GM12865 (cell line): Measurements from ENCODE around the gene SERAC1.

ENCODE experiments used
- DNase-seq: peaks from one replicate; pipeline ENCODE4 v3.0.0; 2010; ENCODE audit warnings: low read depth
- H3K4me3 ChIP-seq: 2 replicates; pipeline ENCODE4 v1.5.1; 2011; ENCODE audit warnings: mild to moderate bottlenecking, low read depth, low read length, control low read depth
- TF ChIP-seq, protein P1 (sequence below): IDR thresholded peaks from 2 replicates; pipeline ENCODE4 v1.5.1; 2011; ENCODE audit warnings: low read length, control low read depth, low read depth, inconsistent platforms; ENCODE audit not compliant: insufficient read depth; ENCODE audit errors: missing control alignments

SERAC1 gene

DNA sequence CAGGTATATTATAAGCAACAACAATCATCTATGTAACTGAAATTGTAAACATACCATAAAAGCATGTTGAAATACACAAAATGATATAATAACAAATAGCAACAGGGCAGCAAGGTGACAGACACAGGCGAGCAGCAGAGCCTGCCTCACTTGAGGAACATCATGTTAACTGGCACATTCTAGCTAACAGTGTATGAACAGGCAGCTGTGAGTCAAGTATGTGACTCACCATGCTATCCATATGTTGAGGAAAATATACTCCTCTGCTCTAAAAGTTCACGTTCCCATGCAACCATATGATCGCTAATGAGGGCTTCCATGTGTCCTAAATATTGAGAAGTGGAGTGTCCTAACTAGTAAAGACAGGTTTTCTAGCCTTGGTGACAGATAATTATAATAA is 18.4 kb downstream of the SERAC1 start:
- no peak for DNase-seq
- TF ChIP-seq, protein P1, sequence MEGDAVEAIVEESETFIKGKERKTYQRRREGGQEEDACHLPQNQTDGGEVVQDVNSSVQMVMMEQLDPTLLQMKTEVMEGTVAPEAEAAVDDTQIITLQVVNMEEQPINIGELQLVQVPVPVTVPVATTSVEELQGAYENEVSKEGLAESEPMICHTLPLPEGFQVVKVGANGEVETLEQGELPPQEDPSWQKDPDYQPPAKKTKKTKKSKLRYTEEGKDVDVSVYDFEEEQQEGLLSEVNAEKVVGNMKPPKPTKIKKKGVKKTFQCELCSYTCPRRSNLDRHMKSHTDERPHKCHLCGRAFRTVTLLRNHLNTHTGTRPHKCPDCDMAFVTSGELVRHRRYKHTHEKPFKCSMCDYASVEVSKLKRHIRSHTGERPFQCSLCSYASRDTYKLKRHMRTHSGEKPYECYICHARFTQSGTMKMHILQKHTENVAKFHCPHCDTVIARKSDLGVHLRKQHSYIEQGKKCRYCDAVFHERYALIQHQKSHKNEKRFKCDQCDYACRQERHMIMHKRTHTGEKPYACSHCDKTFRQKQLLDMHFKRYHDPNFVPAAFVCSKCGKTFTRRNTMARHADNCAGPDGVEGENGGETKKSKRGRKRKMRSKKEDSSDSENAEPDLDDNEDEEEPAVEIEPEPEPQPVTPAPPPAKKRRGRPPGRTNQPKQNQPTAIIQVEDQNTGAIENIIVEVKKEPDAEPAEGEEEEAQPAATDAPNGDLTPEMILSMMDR: no peak
- H3K4me3 ChIP-seq: no peak overlapping the region

DNA sequence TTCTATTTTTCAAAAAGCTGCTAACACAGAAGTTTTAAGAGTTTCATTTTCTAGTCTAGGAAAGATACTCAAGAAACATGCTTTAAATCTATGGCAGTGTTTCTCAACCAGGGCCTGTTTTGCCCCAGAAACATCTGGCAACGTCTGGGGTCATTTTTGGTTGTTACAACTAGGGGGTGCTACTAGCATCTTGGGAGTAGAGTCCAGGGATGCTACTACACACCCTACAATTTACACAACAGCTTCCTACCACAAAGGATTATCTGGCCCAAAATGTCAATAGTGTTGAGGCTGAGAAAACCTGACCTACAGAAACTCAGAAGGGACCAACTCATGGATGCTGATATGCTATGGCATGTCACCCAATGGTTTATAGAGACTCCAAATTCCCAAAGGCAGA is 24.4 kb downstream of the SERAC1 start:
- TF ChIP-seq, protein P1: peak; percentile 33
- H3K4me3 ChIP-seq: no peak overlapping the region
- DNase-seq: peak; percentile 11

DNA sequence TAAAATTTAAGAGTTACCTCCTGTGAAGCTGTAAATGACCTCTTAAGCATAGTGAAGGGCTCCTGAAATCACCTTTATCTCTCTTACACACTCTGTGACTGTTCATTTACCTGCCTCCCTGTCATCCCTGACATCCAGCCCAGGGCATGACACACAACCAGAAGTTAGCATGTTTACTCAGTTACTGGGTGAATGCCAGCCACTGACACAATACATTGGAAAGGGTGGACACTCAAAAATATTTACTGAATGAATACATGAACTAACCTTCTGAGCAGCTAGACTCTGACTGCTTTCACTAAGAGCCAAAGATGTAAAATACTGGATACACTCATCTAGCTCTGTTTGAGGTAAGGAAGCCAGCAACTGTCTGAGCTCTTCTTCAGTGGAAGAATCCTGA is 25.3 kb downstream of the SERAC1 start:
- TF ChIP-seq, protein P1: no peak
- no peak overlapping the region for H3K4me3 ChIP-seq
- no peak for DNase-seq

DNA sequence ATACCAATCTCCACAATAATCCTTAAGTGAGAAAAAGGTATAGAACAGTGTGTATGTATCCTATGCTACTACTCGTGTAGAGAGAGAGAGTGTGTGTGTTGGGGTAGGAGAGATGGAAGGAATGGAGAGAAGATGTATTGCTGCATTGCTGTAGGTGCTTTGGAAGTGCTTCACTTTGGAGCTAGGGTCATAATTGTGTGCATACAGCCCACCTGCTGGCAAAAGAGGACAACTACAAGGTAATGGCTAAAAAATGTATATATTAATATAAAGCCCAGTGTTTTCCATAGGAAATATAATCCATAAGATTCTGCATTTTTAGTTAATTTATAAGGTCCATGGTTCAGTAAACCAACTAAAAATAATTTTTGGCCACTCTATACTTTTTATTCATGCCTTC is 36.1 kb downstream of the SERAC1 start:
- DNase-seq: peak; percentile 41
- H3K4me3 ChIP-seq: no peak overlapping the region
- TF ChIP-seq, protein P1: peak; percentile 44

DNA sequence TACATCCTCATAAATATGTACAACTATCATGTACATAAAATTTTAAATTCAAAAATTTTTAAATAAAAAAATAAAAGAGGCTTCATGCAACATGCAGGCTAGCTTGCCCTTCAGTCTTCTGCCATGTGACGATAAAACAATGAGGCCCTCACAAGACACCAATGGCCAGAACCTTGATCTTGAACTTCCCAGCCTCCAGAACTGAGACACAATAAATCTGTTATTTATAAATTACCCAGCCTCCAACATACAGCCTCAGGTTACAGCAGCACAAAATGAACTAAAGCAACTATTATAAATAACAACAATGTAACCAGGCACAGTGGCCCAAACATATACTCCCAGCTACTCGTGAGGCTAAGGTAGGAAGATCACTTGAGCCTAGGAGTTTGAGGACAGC is 42.8 kb downstream of the SERAC1 start:
- TF ChIP-seq, protein P1: no peak
- DNase-seq: no peak
- no peak overlapping the region for H3K4me3 ChIP-seq

DNA sequence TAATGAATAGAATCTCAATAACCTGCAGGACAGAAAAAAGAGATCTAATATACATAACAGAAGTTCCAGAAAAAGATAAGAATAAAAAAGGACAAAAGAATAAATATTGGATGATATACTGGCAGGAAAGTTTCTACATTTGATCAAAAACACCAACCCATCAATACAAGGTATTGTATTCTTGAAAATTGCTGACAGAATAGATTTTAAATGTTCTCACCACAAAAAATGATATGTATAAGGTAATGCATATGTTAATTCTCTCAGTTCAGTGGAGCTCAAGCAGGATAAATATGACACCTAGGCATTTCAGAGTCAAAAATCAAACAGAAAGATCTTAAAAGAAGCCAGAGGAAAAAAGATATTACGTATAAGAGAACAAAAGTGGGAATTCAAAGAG is 43.8 kb downstream of the SERAC1 start:
- no peak overlapping the region for H3K4me3 ChIP-seq
- TF ChIP-seq, protein P1: no peak
- DNase-seq: no peak

DNA sequence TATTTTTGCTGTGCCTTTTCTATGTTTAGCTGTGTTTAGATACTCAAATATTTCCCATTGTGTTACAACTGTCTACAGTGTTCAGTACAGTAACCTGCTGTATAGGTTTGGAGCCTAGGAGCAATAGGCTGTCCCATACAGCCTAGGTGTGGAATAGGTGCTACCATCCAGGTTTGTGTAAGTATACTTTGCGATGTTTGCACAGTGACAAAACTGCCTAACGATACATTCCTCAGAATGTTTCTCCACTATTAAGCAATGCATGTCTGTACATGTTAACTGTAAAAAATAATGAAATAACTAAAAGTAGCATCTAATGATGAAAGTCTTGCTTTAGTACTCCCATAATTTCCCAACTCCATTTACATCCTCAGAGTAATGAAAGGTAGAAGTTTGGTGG is 46.0 kb downstream of the SERAC1 start:
- DNase-seq: no peak
- TF ChIP-seq, protein P1: no peak
- H3K4me3 ChIP-seq: no peak overlapping the region
